Loucy (cell line): Measurements from ENCODE around the gene OR5K3.

Experiments used
- CTCF ChIP-seq: fragments of 200-600 bp; sonication (generic); conservative IDR thresholded peaks from 2 replicates; pipeline ENCODE4 v1.5.1; 2014; ENCODE audit warnings: mild to moderate bottlenecking, antibody characterized with exemption, low read length
- EZH2phosphoT487 ChIP-seq: fragments of 200-600 bp; IDR thresholded peaks from 2 replicates; pipeline ENCODE4 v1.6.1; 2018; ENCODE audit warnings: antibody characterized with exemption, mild to moderate bottlenecking, moderate library complexity, borderline replicate concordance

DNA sequence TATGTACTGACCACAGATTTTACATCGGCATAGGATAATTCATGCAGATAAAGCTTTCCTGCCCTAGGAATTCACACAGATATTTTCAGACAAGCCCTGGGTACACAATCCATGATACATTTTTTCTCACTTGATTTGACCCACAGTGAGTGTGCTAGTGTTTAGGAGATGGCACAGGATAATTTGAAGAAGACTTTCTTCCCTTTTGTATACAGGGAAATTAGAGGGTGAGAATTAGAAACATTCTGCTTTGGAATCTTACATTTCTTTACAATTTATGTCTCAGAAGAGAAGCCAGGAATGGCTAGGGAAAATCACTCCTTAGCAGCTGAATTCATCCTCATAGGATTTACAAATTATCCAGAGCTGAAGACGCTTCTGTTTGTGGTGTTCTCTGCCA lies 36.9 kb upstream of the OR5K3 start, which contains the start of gene OR5K4:
- TF ChIP-seq CTCF (no peak), EZH2phosphoT487 (no peak)
